GM12878 (cell line): ENCODE data around the gene DOK4. TPM values are rescaled to one million over a fixed set of nuclear protein-coding genes. Genes with fewer than 3 reads are reported as not detected.

Experiments
- ATAC-seq: fragments of 200-7000 bp; cut with Tn5 transposase; 3 replicates; pipeline ENCODE4 v1.9.1; 2020; ENCODE audit warnings: mild to moderate bottlenecking, moderate library complexity
- BruUV-seq: library from RNA; stranded (reverse); fragments of 400-500 nt; replicated peaks from 2 replicates; lab custom pipeline; 2021; lab: Mats Ljungman, UMichigan
- CTCF ChIA-PET: fragments of 300-600 bp; sonication (Branson Sonifier 250); formaldehyde crosslinking; extraction: SDS; loops from one replicate; lab custom pipeline; 2021; ENCODE audit warnings: inconsistent platforms; lab: Yijun Ruan, JAX
- POLR2A ChIA-PET: fragments of 350-600 bp; formaldehyde crosslinking; extraction: SDS; loops from one replicate; lab custom pipeline; 2021; ENCODE audit warnings: inconsistent platforms; lab: Charles Lee
- RAD21 ChIA-PET: fragments of 300-600 bp; sonication (Branson Sonifier 250); formaldehyde crosslinking; loops from one replicate; lab custom pipeline; 2023; ENCODE audit warnings: antibody characterized with exemption; ENCODE audit not compliant: unreplicated experiment; lab: Charles Lee
- SMC1A ChIA-PET: fragments of 300-600 bp; sonication (Branson Sonifier 250); formaldehyde crosslinking; loops from one replicate; lab custom pipeline; 2023; ENCODE audit not compliant: unreplicated experiment, uncharacterized antibody; lab: Charles Lee
- DNase-seq: peaks from one replicate; pipeline ENCODE4 v3.0.0-alpha.2; 2011; ENCODE audit warnings: low read depth, low spot score
- FAIRE-seq: peaks from 3 replicates; lab custom pipeline; 2011; peaks lifted over from hg19 to GRCh38; lab: Jason Lieb, UNC
- H2AFZ ChIP-seq: 2 replicates; pipeline ENCODE4 v1.6.0; 2011; ENCODE audit warnings: low read depth, low read length, control low read depth; ENCODE audit not compliant: control insufficient read depth
- H3K27ac ChIP-seq: 2 replicates; pipeline ENCODE4 v1.5.1; 2011; ENCODE audit warnings: control low read depth; ENCODE audit not compliant: control insufficient read depth, insufficient read depth
- H3K27me3 ChIP-seq, 2 experiments: replicated peaks in 1 of 2; 2 replicates each; pipeline versions ENCODE4 v1.6.0 to v1.6.1; 2011; ENCODE audit warnings: low read length in 1 of 2; ENCODE audit not compliant: control insufficient read depth in 2 of 2, insufficient read depth in 2 of 2
- H3K36me3 ChIP-seq, 2 experiments: 2 replicates each; pipeline ENCODE4 v1.5.1; 2011; ENCODE audit warnings: low read length in 1 of 2; ENCODE audit not compliant: control insufficient read depth in 2 of 2, insufficient read depth in 2 of 2
- H3K4me1 ChIP-seq: 2 replicates; pipeline ENCODE4 v1.6.1; 2011; ENCODE audit warnings: mild to moderate bottlenecking, low read length, moderate library complexity, mixed read lengths; ENCODE audit not compliant: control insufficient read depth, insufficient read depth
- H3K4me2 ChIP-seq: 2 replicates; pipeline ENCODE4 v1.6.0; 2011; ENCODE audit warnings: control low read depth; ENCODE audit not compliant: control insufficient read depth, insufficient read depth
- H3K4me3 ChIP-seq: fragments of 200-600 bp; sonication (generic); 2 replicates; pipeline ENCODE4 v1.5.1; 2016
- H3K79me2 ChIP-seq: 2 replicates; pipeline ENCODE4 v1.6.0; 2011; ENCODE audit warnings: low read length; ENCODE audit not compliant: control insufficient read depth, insufficient read depth
- H3K9ac ChIP-seq: 2 replicates; pipeline ENCODE4 v1.8.0; 2011; ENCODE audit warnings: low read length, control low read depth, mixed read lengths; ENCODE audit not compliant: control insufficient read depth, insufficient read depth
- H3K9me3 ChIP-seq: replicated peaks from 3 replicates; pipeline ENCODE4 v1.5.1; 2011; ENCODE audit warnings: mild to moderate bottlenecking, low read length; ENCODE audit not compliant: control insufficient read depth, insufficient read depth
- H4K20me1 ChIP-seq: 2 replicates; pipeline ENCODE4 v1.6.0; 2011; ENCODE audit not compliant: control insufficient read depth, insufficient read depth
- BACH1 ChIP-seq: fragments of 450-650 bp; IDR thresholded peaks from 2 replicates; pipeline ENCODE4 v1.6.1; 2017; ENCODE audit warnings: mild to moderate bottlenecking, borderline replicate concordance
- LARP7 ChIP-seq: fragments of 450-650 bp; IDR thresholded peaks from 2 replicates; pipeline ENCODE4 v1.6.1; 2017; ENCODE audit warnings: mild to moderate bottlenecking
- PAX8 ChIP-seq: fragments of 450-650 bp; IDR thresholded peaks from 2 replicates; pipeline ENCODE4 v1.6.1; 2017; ENCODE audit warnings: mild to moderate bottlenecking, moderate library complexity
- PML ChIP-seq: IDR thresholded peaks from 2 replicates; pipeline ENCODE4 v1.6.1; 2012; ENCODE audit warnings: low read length, inconsistent platforms
- RAD21 ChIP-seq: IDR thresholded peaks from 2 replicates; pipeline ENCODE4 v1.6.1; 2011; ENCODE audit warnings: mild to moderate bottlenecking, low read depth, low read length, moderate library complexity; ENCODE audit not compliant: insufficient read depth
- SMARCA5 ChIP-seq: fragments of 450-650 bp; IDR thresholded peaks from 2 replicates; pipeline ENCODE4 v1.6.1; 2017; ENCODE audit warnings: mild to moderate bottlenecking
- SMC3 ChIP-seq: IDR thresholded peaks from 2 replicates; pipeline ENCODE4 v1.6.1; 2011; ENCODE audit warnings: low read length, improper control_type of control experiment, borderline replicate concordance
- SPI1 ChIP-seq: IDR thresholded peaks from 2 replicates; pipeline ENCODE4 v1.6.1; 2011; ENCODE audit warnings: low read depth, mild to moderate bottlenecking, low read length, moderate library complexity, borderline replicate concordance; ENCODE audit not compliant: insufficient read depth
- SUPT20H ChIP-seq: IDR thresholded peaks from 2 replicates; pipeline ENCODE4 v1.6.1; 2011; ENCODE audit warnings: low read depth, mild to moderate bottlenecking, low read length, moderate library complexity, borderline replicate concordance; ENCODE audit not compliant: control insufficient read depth
- WGBS: methylation state at CpG from one replicate; pipeline ENCODE4 v1.1.6; 2016; ENCODE audit warnings: low lambda C conversion rate; ENCODE audit not compliant: insufficient replicate concordance, insufficient coverage; ENCODE audit errors: missing lambda C conversion rate; 5-methylcytosine and 5-hydroxymethylcytosine counted together
- in situ Hi-C: fragments of 300-500 bp; cut with MboI; formaldehyde crosslinking; loops from 9 replicates; pipeline ENCODE4 v1.14.3; 2018; ENCODE audit warnings: mixed read lengths
- intact Hi-C: fragments of 100-400 bp; cut with micrococcal nuclease; formaldehyde crosslinking; loops from one replicate; pipeline ENCODE4 v1.14.2; 2022; ENCODE audit not compliant: unreplicated experiment
- polyA plus RNA-seq, 11 experiments: library from polyadenylated mRNA; depleted of rRNA in 4 of 11; unstranded in 6 of 11; stranded (reverse) in 5 of 11; fragments of >200 nt; fragmentation: Nextera tagmentation in 4 of 11; fragmentation: Illumina TruSeq in 1 of 11; extraction: Ambion mirVana in 4 of 11; extraction: Trizol in 1 of 11; gene quantifications; 1 replicate in 1 of 11; 2 replicates in 10 of 11; pipeline versions ENCODE4 v1.2.1 to v1.2.3, GENCODE V29; 2011 to 2016; ENCODE audit warnings: inconsistent platforms in 2 of 11, missing spikeins in 2 of 11, low read depth in 1 of 11
- total RNA-seq, 4 experiments: library from RNA; depleted of rRNA in 3 of 4; stranded (reverse); fragments of >200 nt in 3 of 4; fragmentation: Illumina TruSeq in 1 of 4; extraction: Trizol in 1 of 4; gene quantifications; 2 replicates each; pipeline versions ENCODE4 v1.2.1 to v1.2.3, GENCODE V29; 2013 to 2021
- TF ChIP-seq, protein P1 (sequence below): fragments of 450-650 bp; IDR thresholded peaks from 2 replicates; pipeline ENCODE4 v1.6.1; 2017; ENCODE audit warnings: mild to moderate bottlenecking
- TF ChIP-seq, protein P2 (sequence below): IDR thresholded peaks from 2 replicates; pipeline ENCODE4 v1.6.1; 2012; ENCODE audit warnings: low read depth, low read length, improper control_type of control experiment

DOK4 gene
- total and polyA plus RNA-seq, 10 of the 15 experiments (the other 5 are each of a cell fraction or from before 2014, with no cell fraction given): 0.20 to 7.0 (median 2.4) TPM; not detected in 1

DNA sequence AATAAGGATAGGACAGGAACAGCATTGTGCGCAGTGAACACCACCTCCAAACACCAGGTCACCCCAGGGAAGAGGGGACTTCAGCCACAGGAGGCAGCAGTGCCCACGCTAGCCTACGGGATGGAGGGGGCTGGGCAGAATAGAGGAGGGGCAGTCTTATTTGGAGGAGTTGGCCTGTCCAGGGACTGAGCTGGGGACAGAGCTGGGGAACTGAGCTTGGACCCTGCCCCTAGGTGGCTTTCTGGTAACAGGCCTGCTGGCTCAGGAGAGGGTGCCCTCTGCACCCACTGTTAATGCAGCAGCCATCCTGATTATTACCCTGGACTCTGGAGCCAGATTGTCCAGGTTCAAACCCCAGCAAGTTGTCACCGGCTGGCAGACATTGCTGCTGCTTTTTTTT is 40.7 kb upstream of the DOK4 start:
- FAIRE-seq (no peak), DNase-seq (no peak), ATAC-seq (no peak)
- in situ Hi-C loops: no loop called here
- CTCF ChIA-PET: interaction anchor here (1.1 to 2.6 kb wide), 3 partner anchors 8 to 110 kb away, joined by 3 to 10 read pairs (median 5); no protein-coding TSS in a partner anchor
- no peaks in the 10 kb centered on the region for H3K27me3 ChIP-seq
- no TSS peak for BruUV-seq
- TF ChIP-seq RAD21 (0 out of 2 replicates have a peak, but pooled peaks have one; percentile 1), SUPT20H (no peak)
- no peak overlapping the region for H3K4me3 ChIP-seq
- H3K9me3 ChIP-seq: no peaks in the 10 kb centered on the region
- H3K79me2 ChIP-seq: no peaks in the 10 kb centered on the region
- no peak overlapping the region for H3K27ac ChIP-seq
- no peaks in the 10 kb centered on the region; a peak in 1 of 4 replicates for H3K36me3 ChIP-seq
- SMC1A ChIA-PET: interaction anchor here (0.7 to 1.6 kb wide), 4 partner anchors 10 to 110 kb away, joined by 3 to 6 read pairs (median 4); partner anchors contain the start of gene ADGRG5
- POLR2A ChIA-PET: interaction anchor here (1.0 kb wide), 1 partner anchor 54 kb away, joined by 3 read pairs; no protein-coding TSS in a partner anchor
- intact Hi-C loops: no loop called here
- H3K9ac ChIP-seq: no peak overlapping the region
- no peak overlapping the region for H3K4me2 ChIP-seq
- 100% methylated on average over 4 of the region's 4 CpGs for WGBS
- RAD21 ChIA-PET: interaction anchor here (1.1 to 1.3 kb wide), 2 partner anchors 18 to 110 kb away, joined by 3 read pairs; no protein-coding TSS in a partner anchor
- H4K20me1 ChIP-seq: no peaks in the 10 kb centered on the region
- H2AFZ ChIP-seq: no peak overlapping the region
- H3K4me1 ChIP-seq: peaks cover 26% of the 10 kb centered on the region

DNA sequence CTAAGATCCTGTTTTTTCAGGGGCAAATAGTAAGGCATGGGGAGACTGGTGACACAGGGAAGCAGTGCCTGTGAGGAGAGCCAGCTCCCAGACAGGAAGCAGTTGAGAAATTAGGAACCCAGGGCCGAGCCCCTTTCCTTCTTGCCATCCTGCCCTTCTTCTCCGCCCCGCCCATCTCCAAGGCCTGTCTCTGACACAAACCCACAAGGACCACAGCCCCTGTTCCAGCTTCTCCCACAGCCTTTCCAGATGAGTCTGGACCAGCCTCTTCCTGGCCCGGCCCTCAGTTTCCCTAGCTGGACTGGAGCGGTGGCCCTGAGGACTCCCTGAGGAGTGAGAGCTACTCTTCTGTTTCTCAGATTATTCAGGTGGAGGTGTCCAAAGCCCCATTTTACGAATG is 40.2 kb upstream of the DOK4 start:
- in situ Hi-C loops: no loop called here
- H3K9ac ChIP-seq: no peak overlapping the region
- no peak overlapping the region for H3K4me3 ChIP-seq
- ChIA-PET RAD21 (interaction anchor here (1.1 to 1.3 kb wide), 2 partner anchors 18 to 110 kb away, joined by 3 read pairs; no protein-coding TSS in a partner anchor), SMC1A (interaction anchor here (0.8 to 1.1 kb wide), 2 partner anchors 12 to 16 kb away, joined by 3 read pairs; partner anchors contain the start of gene ADGRG5), POLR2A (no interaction called here), CTCF (interaction anchor here (1.1 to 2.6 kb wide), 4 partner anchors 9 to 109 kb away, joined by 3 to 10 read pairs (median 3); no protein-coding TSS in a partner anchor)
- peaks cover 26% of the 10 kb centered on the region for H3K4me1 ChIP-seq
- intact Hi-C loops: no loop called here
- WGBS: 65% methylated on average over 6 of the region's 6 CpGs
- DNase-seq: no peak
- H3K27me3 ChIP-seq: no peaks in the 10 kb centered on the region
- H3K79me2 ChIP-seq: no peaks in the 10 kb centered on the region
- no peaks in the 10 kb centered on the region; a peak in 1 of 4 replicates for H3K36me3 ChIP-seq
- no peaks in the 10 kb centered on the region for H4K20me1 ChIP-seq
- no peak for FAIRE-seq
- H3K9me3 ChIP-seq: no peaks in the 10 kb centered on the region
- no peak overlapping the region for H2AFZ ChIP-seq
- BruUV-seq: no TSS peak
- no peak overlapping the region for H3K27ac ChIP-seq
- no peak for ATAC-seq
- H3K4me2 ChIP-seq: no peak overlapping the region
- TF ChIP-seq BACH1 (no peak), SMC3 (no peak), LARP7 (no peak), SPI1 (no peak), PML (no peak), PAX8 (no peak), SMARCA5 (no peak)
- TF ChIP-seq, protein P1, sequence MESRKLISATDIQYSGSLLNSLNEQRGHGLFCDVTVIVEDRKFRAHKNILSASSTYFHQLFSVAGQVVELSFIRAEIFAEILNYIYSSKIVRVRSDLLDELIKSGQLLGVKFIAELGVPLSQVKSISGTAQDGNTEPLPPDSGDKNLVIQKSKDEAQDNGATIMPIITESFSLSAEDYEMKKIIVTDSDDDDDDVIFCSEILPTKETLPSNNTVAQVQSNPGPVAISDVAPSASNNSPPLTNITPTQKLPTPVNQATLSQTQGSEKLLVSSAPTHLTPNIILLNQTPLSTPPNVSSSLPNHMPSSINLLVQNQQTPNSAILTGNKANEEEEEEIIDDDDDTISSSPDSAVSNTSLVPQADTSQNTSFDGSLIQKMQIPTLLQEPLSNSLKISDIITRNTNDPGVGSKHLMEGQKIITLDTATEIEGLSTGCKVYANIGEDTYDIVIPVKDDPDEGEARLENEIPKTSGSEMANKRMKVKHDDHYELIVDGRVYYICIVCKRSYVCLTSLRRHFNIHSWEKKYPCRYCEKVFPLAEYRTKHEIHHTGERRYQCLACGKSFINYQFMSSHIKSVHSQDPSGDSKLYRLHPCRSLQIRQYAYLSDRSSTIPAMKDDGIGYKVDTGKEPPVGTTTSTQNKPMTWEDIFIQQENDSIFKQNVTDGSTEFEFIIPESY: no peak
- TF ChIP-seq, protein P2, sequence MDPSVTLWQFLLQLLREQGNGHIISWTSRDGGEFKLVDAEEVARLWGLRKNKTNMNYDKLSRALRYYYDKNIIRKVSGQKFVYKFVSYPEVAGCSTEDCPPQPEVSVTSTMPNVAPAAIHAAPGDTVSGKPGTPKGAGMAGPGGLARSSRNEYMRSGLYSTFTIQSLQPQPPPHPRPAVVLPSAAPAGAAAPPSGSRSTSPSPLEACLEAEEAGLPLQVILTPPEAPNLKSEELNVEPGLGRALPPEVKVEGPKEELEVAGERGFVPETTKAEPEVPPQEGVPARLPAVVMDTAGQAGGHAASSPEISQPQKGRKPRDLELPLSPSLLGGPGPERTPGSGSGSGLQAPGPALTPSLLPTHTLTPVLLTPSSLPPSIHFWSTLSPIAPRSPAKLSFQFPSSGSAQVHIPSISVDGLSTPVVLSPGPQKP: no peak
